Activated CD4-positive, alpha-beta memory T cell treated with anti-CD3 and anti-CD28 coated beads, Interleukin-2, amount 10 ng/mL, durations not matched to agents 7 days and 5 days (primary cell): ENCODE results near the gene TIAL1. TPM values are rescaled to one million over a fixed set of nuclear protein-coding genes. Genes with fewer than 3 reads are reported as not detected.

Experiments used
- CTCF ChIA-PET: fragments of 350-600 bp; sonication (Branson Sonifier 250); formaldehyde crosslinking; loops from one replicate; lab custom pipeline; 2021; ENCODE audit warnings: antibody characterized with exemption, inconsistent platforms; lab: Charles Lee
- POLR2A ChIA-PET: fragments of 350-600 bp; sonication (Branson Sonifier 250); formaldehyde crosslinking; loops from one replicate; lab custom pipeline; 2021; ENCODE audit warnings: antibody characterized with exemption; lab: Charles Lee
- DNase-seq: peaks from one replicate; pipeline ENCODE4 v3.0.0-alpha.2; 2020
- H3K27ac Mint-ChIP-seq: one replicate; pipeline ENCODE4 v1.8.0; 2021; ENCODE audit warnings: mild to moderate bottlenecking, mixed read lengths
- H3K27me3 Mint-ChIP-seq: one replicate; pipeline ENCODE4 v1.8.0; 2021; ENCODE audit warnings: mixed read lengths
- H3K36me3 Mint-ChIP-seq: one replicate; pipeline ENCODE4 v1.8.0; 2021; ENCODE audit warnings: low read depth, mixed read lengths
- H3K4me1 Mint-ChIP-seq: one replicate; pipeline ENCODE4 v1.8.0; 2021; ENCODE audit warnings: mixed read lengths
- H3K4me3 Mint-ChIP-seq: one replicate; pipeline ENCODE4 v1.8.0; 2021; ENCODE audit warnings: mild to moderate bottlenecking, mixed read lengths
- H3K9me3 Mint-ChIP-seq: one replicate; pipeline ENCODE4 v1.8.0; 2021; ENCODE audit warnings: mixed read lengths
- total RNA-seq, 2 experiments: library from RNA; stranded (reverse); gene quantifications; one replicate each; pipeline ENCODE4 v1.2.3, GENCODE V29; 2021

TIAL1 gene
- total RNA-seq, 2 experiments from 2014 or later = 168 to 170 TPM

- no peaks in the 10 kb centered on the region for H3K9me3 Mint-ChIP-seq
- ChIA-PET CTCF (interaction anchor here (1.2 to 1.3 kb wide), 2 partner anchors 19 to 325 kb away, joined by 3 to 5 read pairs; no protein-coding TSS in a partner anchor), POLR2A (interaction anchor here (0.8 to 2.4 kb wide), 3 partner anchors 8 to 14 kb away, joined by 3 to 9 read pairs (median 3); no protein-coding TSS in a partner anchor)
- peaks cover 10% of the 10 kb centered on the region for H3K4me1 Mint-ChIP-seq
- no peaks in the 10 kb centered on the region for H3K27me3 Mint-ChIP-seq
- no peak for DNase-seq
- no peak overlapping the region for H3K4me3 Mint-ChIP-seq
- no peak overlapping the region for H3K27ac Mint-ChIP-seq
- peaks cover 52% of the 10 kb centered on the region for H3K36me3 Mint-ChIP-seq
These were observed 72.7 kb downstream of the TIAL1 start for GRCh38 chr10:119523895-119524719.

Other genes starting within 250 kb of the TIAL1 start
- 100 to 1,000 TPM; 137 to 140 TPM for gene RGS10, start 54.2 kb downstream of the TIAL1 start, total RNA-seq
- 10 to 100 TPM; 26.3 to 27.2 TPM for gene BAG3, start 54.4 kb upstream of the TIAL1 start, total RNA-seq
- 10 to 100 TPM; 11.8 to 15.0 TPM for gene INPP5F, start 129.1 kb upstream of the TIAL1 start, total RNA-seq